ENCODE data around the gene ADAM15.
A peak's percentile ranks its signal among the peaks of the same experiment; 100 is the strongest.

Gene ADAM15

GRCh38 chr1:155051342-155051776 is 243 bp downstream of the ADAM15 start:
- TF ChIP-seq CTCF (IDR thresholded peaks at IDR 0.05; ENCODE audit: low read depth, low read length) (no peak), POLR2A (IDR thresholded peaks at IDR 0.05; ENCODE audit: extremely low read depth, insufficient read length) (no peak), MYC (IDR thresholded peaks at IDR 0.05; ENCODE audit: low read depth, low read length) (peak; percentile 79), MAX (IDR thresholded peaks at IDR 0.05; ENCODE audit: low read depth, low read length) (peak; percentile 76; the same call in 1 of the 2 replicates)
- DNase-seq (ENCODE audit: low read depth), result no peak
- peak overlapping the region; percentile 71 for H3K4me3 ChIP-seq (ENCODE audit: low read depth, low read length)

GRCh38 chr1:155051777-155052398 is 772 bp downstream of the ADAM15 start:
- DNase-seq (ENCODE audit: low read depth), result peak; percentile 60
- TF ChIP-seq MYC (IDR thresholded peaks at IDR 0.05; ENCODE audit: low read depth, low read length), result no peak
- H3K4me3 ChIP-seq (ENCODE audit: low read depth, low read length), result peak overlapping the region; percentile 71

- peak overlapping the region; percentile 71 for H3K4me3 ChIP-seq (ENCODE audit: low read depth, low read length)
- peak; percentile 69 for DNase-seq (ENCODE audit: low read depth)
- TF ChIP-seq MAX (IDR thresholded peaks at IDR 0.05; ENCODE audit: low read depth, low read length) (no peak), MYC (IDR thresholded peaks at IDR 0.05; ENCODE audit: low read depth, low read length) (no peak), POLR2A (IDR thresholded peaks at IDR 0.05; ENCODE audit: extremely low read depth, insufficient read length) (no peak), CTCF (IDR thresholded peaks at IDR 0.05; ENCODE audit: low read depth, low read length) (peak; percentile 43)
These were observed 1.6 kb downstream of the ADAM15 start for GRCh38 chr1:155052439-155053395.

GRCh38 chr1:155053531-155054105 is 2.5 kb downstream of the ADAM15 start:
- no peak overlapping the region for H3K4me3 ChIP-seq (ENCODE audit: low read depth, low read length)
- no peak for DNase-seq (ENCODE audit: low read depth)
- no peak for TF ChIP-seq MYC (IDR thresholded peaks at IDR 0.05; ENCODE audit: low read depth, low read length)
- no peak for TF ChIP-seq CTCF (IDR thresholded peaks at IDR 0.05; ENCODE audit: low read depth, low read length)
- TF ChIP-seq POLR2A (IDR thresholded peaks at IDR 0.05; ENCODE audit: extremely low read depth, insufficient read length), result no peak
- TF ChIP-seq MAX (IDR thresholded peaks at IDR 0.05; ENCODE audit: low read depth, low read length), result no peak

GRCh38 chr1:155057104-155057503 is 6.0 kb downstream of the ADAM15 start:
- H3K4me3 ChIP-seq (ENCODE audit: low read depth, low read length), result no peak overlapping the region
- no peak for TF ChIP-seq POLR2A (IDR thresholded peaks at IDR 0.05; ENCODE audit: extremely low read depth, insufficient read length)
- TF ChIP-seq MYC (IDR thresholded peaks at IDR 0.05; ENCODE audit: low read depth, low read length), result no peak
- no peak for TF ChIP-seq CTCF (IDR thresholded peaks at IDR 0.05; ENCODE audit: low read depth, low read length)
- no peak for TF ChIP-seq MAX (IDR thresholded peaks at IDR 0.05; ENCODE audit: low read depth, low read length)
- DNase-seq (ENCODE audit: low read depth), result no peak

GRCh38 chr1:155057788-155058211 is 6.7 kb downstream of the ADAM15 start:
- TF ChIP-seq MAX (IDR thresholded peaks at IDR 0.05; ENCODE audit: low read depth, low read length), result no peak
- H3K4me3 ChIP-seq (ENCODE audit: low read depth, low read length), result no peak overlapping the region
- no peak for DNase-seq (ENCODE audit: low read depth)
